Fibroblast of lung (primary cell): ENCODE data around the gene CDC42SE2.
"Not testable (repeated sequence)": the region's sequence is repeated elsewhere in the genome, so short reads cannot be mapped to it uniquely, and the experiment has no call there.

ENCODE experiments used
- EZH2 ChIP-seq: IDR thresholded peaks from 2 replicates; pipeline ENCODE4 v1.5.1; 2012; ENCODE audit warnings: low read length, control low read depth, mild to moderate bottlenecking; ENCODE audit errors: missing control alignments
- TF ChIP-seq, protein P1 (sequence below), 2 donors: IDR thresholded peaks in 1 of 2; conservative IDR thresholded peaks in 1 of 2; 1 replicate in 1 of 2; 2 replicates in 1 of 2; pipeline ENCODE4 v1.5.1; 2011 to 2012; ENCODE audit warnings: low read length in 2 of 2, control low read depth in 1 of 2, inconsistent platforms in 1 of 2, low read depth in 1 of 2, mild to moderate bottlenecking in 1 of 2

DNA sequence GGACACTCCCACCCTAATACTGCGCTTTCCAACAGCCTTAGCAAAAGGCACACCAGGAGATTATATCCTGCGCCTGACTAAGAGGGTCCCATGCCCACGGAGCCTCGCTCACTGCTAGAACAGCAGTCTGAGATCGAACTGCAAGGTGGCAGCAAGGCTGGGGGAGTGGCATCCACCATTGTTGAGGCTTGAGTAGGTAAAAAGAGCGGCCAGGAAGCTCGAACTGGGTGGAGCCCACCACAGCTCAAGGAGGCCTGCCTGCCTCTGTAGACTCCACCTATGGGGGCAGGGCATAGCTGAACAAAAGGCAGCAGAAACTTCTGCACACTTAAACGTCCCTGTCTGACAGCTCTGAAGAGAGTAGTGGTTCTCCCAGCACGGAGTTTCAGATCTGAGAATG lies 80.4 kb downstream of the CDC42SE2 start:
- TF ChIP-seq, protein P1, sequence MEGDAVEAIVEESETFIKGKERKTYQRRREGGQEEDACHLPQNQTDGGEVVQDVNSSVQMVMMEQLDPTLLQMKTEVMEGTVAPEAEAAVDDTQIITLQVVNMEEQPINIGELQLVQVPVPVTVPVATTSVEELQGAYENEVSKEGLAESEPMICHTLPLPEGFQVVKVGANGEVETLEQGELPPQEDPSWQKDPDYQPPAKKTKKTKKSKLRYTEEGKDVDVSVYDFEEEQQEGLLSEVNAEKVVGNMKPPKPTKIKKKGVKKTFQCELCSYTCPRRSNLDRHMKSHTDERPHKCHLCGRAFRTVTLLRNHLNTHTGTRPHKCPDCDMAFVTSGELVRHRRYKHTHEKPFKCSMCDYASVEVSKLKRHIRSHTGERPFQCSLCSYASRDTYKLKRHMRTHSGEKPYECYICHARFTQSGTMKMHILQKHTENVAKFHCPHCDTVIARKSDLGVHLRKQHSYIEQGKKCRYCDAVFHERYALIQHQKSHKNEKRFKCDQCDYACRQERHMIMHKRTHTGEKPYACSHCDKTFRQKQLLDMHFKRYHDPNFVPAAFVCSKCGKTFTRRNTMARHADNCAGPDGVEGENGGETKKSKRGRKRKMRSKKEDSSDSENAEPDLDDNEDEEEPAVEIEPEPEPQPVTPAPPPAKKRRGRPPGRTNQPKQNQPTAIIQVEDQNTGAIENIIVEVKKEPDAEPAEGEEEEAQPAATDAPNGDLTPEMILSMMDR (conservative IDR thresholded peaks at IDR 0.05 in 1 of 2, IDR thresholded peaks at IDR 0.05 in 1 of 2; ENCODE audit: low read depth in 1 of 2, low read length in 2 of 2): not testable (repeated sequence)
- TF ChIP-seq EZH2: not testable (repeated sequence)
